Keratinocyte (primary cell): ENCODE measurements around the gene ZNF208. TPM values are rescaled to one million over a fixed set of nuclear protein-coding genes. Genes with fewer than 3 reads are reported as not detected.
"Not testable (repeated sequence)": the region's sequence is repeated elsewhere in the genome, so short reads cannot be mapped to it uniquely, and the experiment has no call there.

ENCODE experiments used
- DNase-seq: peaks from one replicate; pipeline ENCODE4 v3.0.0-alpha.2; 2011; ENCODE audit warnings: low read depth, missing footprints, low spot score
- FAIRE-seq: peaks from 2 replicates; lab custom pipeline; 2011; peaks lifted over from hg19 to GRCh38; lab: Jason Lieb, UNC
- H2AFZ ChIP-seq: 2 replicates; pipeline ENCODE4 v1.6.0; 2012; ENCODE audit warnings: low read length, control low read depth, inconsistent platforms; ENCODE audit not compliant: control insufficient read depth
- H3K27ac ChIP-seq: 2 replicates; pipeline ENCODE4 v1.5.1; 2011; ENCODE audit warnings: low read length; ENCODE audit not compliant: control insufficient read depth, insufficient read depth
- H3K27me3 ChIP-seq: 3 replicates; pipeline ENCODE4 v1.6.0; 2011; ENCODE audit warnings: low read length; ENCODE audit not compliant: control insufficient read depth, insufficient read depth; ENCODE audit errors: extremely low read depth
- H3K36me3 ChIP-seq, 2 experiments: 2 replicates in 1 of 2; 3 replicates in 1 of 2; pipeline ENCODE4 v1.5.1; 2011; ENCODE audit warnings: low read length in 2 of 2, mild to moderate bottlenecking in 1 of 2; ENCODE audit not compliant: control insufficient read depth in 2 of 2, insufficient read depth in 2 of 2; ENCODE audit errors: extremely low read depth in 1 of 2
- H3K4me1 ChIP-seq: 3 replicates; pipeline ENCODE4 v1.5.1; 2011; ENCODE audit warnings: low read length; ENCODE audit not compliant: control insufficient read depth, insufficient read depth; ENCODE audit errors: extremely low read depth
- H3K4me2 ChIP-seq: 3 replicates; pipeline ENCODE4 v1.6.0; 2011; ENCODE audit warnings: low read depth, low read length; ENCODE audit not compliant: control insufficient read depth, insufficient read depth; ENCODE audit errors: extremely low read depth
- H3K4me3 ChIP-seq, 3 experiments: fragments of 200-600 bp in 1 of 3; sonication (generic) in 1 of 3; 2 replicates in 2 of 3; 3 replicates in 1 of 3; pipeline ENCODE4 v1.5.1; 2011 to 2016; ENCODE audit warnings: low read length in 3 of 3, mild to moderate bottlenecking in 3 of 3, control low read depth in 2 of 3, inconsistent platforms in 1 of 3, low read depth in 1 of 3, mixed read lengths in 1 of 3, mixed run types in 1 of 3, moderate library complexity in 1 of 3; ENCODE audit not compliant: control insufficient read depth in 2 of 3, insufficient read depth in 2 of 3; ENCODE audit errors: extremely low read depth in 1 of 3
- H3K79me2 ChIP-seq: 2 replicates; pipeline ENCODE4 v1.6.0; 2012; ENCODE audit warnings: low read length; ENCODE audit not compliant: control insufficient read depth, insufficient read depth
- H3K9ac ChIP-seq: 3 replicates; pipeline ENCODE4 v1.6.0; 2011; ENCODE audit warnings: low read length; ENCODE audit not compliant: control insufficient read depth, insufficient read depth; ENCODE audit errors: extremely low read depth
- H3K9me1 ChIP-seq: 3 replicates; pipeline ENCODE4 v1.6.0; 2011; ENCODE audit warnings: low read length; ENCODE audit not compliant: control insufficient read depth, insufficient read depth; ENCODE audit errors: extremely low read depth
- H3K9me3 ChIP-seq: 2 replicates; pipeline ENCODE4 v1.5.1; 2012; ENCODE audit warnings: low read depth, low read length; ENCODE audit not compliant: control insufficient read depth
- H4K20me1 ChIP-seq: 3 replicates; pipeline ENCODE4 v1.6.0; 2011; ENCODE audit warnings: low read length; ENCODE audit not compliant: control insufficient read depth, insufficient read depth; ENCODE audit errors: extremely low read depth
- CTCF ChIP-seq, 3 experiments: IDR thresholded peaks in 1 of 3; conservative IDR thresholded peaks in 1 of 3; optimal IDR thresholded peaks in 1 of 3; 2 replicates in 2 of 3; 3 replicates in 1 of 3; pipeline versions ENCODE3 to v1.5.1; 2011; ENCODE audit warnings: low read length in 3 of 3, mild to moderate bottlenecking in 3 of 3, moderate library complexity in 2 of 3, control low read depth in 1 of 3, inconsistent platforms in 1 of 3; ENCODE audit not compliant: insufficient read depth in 2 of 3; ENCODE audit errors: extremely low read depth in 1 of 3
- EZH2 ChIP-seq: IDR thresholded peaks from one replicate; pipeline ENCODE4 v1.6.1; 2012; ENCODE audit warnings: inconsistent platforms, mild to moderate bottlenecking, low read length, moderate library complexity
- dilution Hi-C: fragments of 300-500 bp; cut with MboI; formaldehyde crosslinking; loops from one replicate; pipeline ENCODE4 v1.7.0; 2020; ENCODE audit warnings: low sequenced_read_pairs; ENCODE audit not compliant: extremely low pct_ligation_motif_present
- polyA minus RNA-seq, 3 experiments: library from RNA; depleted of rRNA, polyadenylated mRNA; stranded (reverse); fragments of >200 nt; gene quantifications; 1 replicate in 1 of 3; 2 replicates in 1 of 3; 3 replicates in 1 of 3; pipeline ENCODE4 v1.2.3, GENCODE V29; 2011
- polyA plus RNA-seq, 5 experiments: library from polyadenylated mRNA; depleted of rRNA in 3 of 5; stranded (reverse) in 3 of 5; stranded (forward) in 1 of 5; unstranded in 1 of 5; fragments of >200 nt; gene quantifications; 1 replicate in 1 of 5; 2 replicates in 3 of 5; 3 replicates in 1 of 5; pipeline versions ENCODE4 v1.2.1 to v1.2.3, GENCODE V29; 2011 to 2012; ENCODE audit warnings: missing spikeins in 2 of 5, low read depth in 1 of 5, low replicate concordance in 1 of 5

The ZNF208 gene
- 0.06 to 0.37 TPM (median 0.20 TPM) in 3 replicates for polyA plus RNA-seq
- not detected for polyA plus RNA-seq (2011; ENCODE audit: low read depth)
- 0.22 and 0.28 TPM in 2 replicates for polyA plus RNA-seq (2011; cell fraction: cytosol; rRNA removed)
- polyA plus RNA-seq (2011; cell fraction: nucleus; rRNA removed): 0.85 TPM in 2 replicates
- polyA plus RNA-seq (2012; ENCODE audit: low replicate concordance): 0.08 and 0.28 TPM in 2 replicates
- polyA minus RNA-seq: 0.22 to 0.26 TPM in 2 of 3 replicates, not detected in the other
- polyA minus RNA-seq (2011; cell fraction: cytosol; rRNA and poly(A)+ RNA removed): not detected
- polyA minus RNA-seq (2011; cell fraction: nucleus; rRNA and poly(A)+ RNA removed): 0.32 and 1.7 TPM in 2 replicates

- H3K9me3 ChIP-seq, H3K9me1 ChIP-seq, FAIRE-seq, H3K36me3 ChIP-seq, H3K27ac ChIP-seq, H3K79me2 ChIP-seq, H3K27me3 ChIP-seq, DNase-seq, dilution Hi-C loops, H4K20me1 ChIP-seq, H3K4me2 ChIP-seq, H3K9ac ChIP-seq, H2AFZ ChIP-seq, H3K4me1 ChIP-seq: not testable (repeated sequence)
- H3K4me3 ChIP-seq: peak within 1 kb of the TSS in 1 of 3 experiments; percentile 10
Observed at GRCh38 chr19:22010437-22011143, at the start of gene ZNF208. Gene ZNF208 (minus strand): TSS chr19:22010943. CDS start chr19:22010794, 149 bp downstream.

DNA sequence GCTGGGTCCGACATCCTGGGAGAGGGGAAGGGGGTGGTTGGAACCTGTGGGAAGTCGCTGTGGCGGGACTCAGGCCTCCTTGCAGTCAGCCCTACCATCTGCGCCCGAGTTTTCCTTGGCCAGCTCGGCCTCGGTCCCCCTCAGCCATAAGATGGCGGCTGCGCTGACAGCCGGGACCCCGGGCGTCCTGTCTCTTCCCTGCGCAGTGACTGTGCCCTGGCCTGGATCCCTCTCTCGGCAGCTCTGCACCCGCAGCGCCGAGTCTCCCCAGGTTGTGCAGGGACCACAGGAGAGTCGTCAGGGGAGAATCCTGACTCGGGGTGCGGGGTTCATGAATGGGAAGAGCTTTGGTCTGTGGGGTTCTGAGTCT is 41.9 kb upstream of the ZNF208 start:
- Histone ChIP-seq H3K9ac (peak overlapping the region; percentile 68), H3K9me3 (peaks cover 2% of the 10 kb centered on the region), H3K36me3 (no peaks in the 10 kb centered on the region), H4K20me1 (no peaks in the 10 kb centered on the region), H3K27me3 (no peaks in the 10 kb centered on the region), H3K4me1 (no peaks in the 10 kb centered on the region), H3K4me3 (peak overlapping the region; percentile 52 to 76 (median 61)), H3K27ac (peak overlapping the region; percentile 58), H3K4me2 (peak overlapping the region; percentile 54), H2AFZ (peak overlapping the region; percentile 82), H3K79me2 (no peaks in the 10 kb centered on the region), H3K9me1 (no peaks in the 10 kb centered on the region)
- dilution Hi-C loops: no loop called here
- no peak for TF ChIP-seq EZH2
- no peak for TF ChIP-seq CTCF (optimal IDR thresholded peaks at IDR 0.05 in 1 of 3, IDR thresholded peaks at IDR 0.05 in 1 of 3, conservative IDR thresholded peaks at IDR 0.05 in 1 of 3; ENCODE audit: extremely low read depth in 1 of 3, insufficient read depth in 2 of 3, low read length in 3 of 3)
- no peak for DNase-seq
- no peak for FAIRE-seq

DNA sequence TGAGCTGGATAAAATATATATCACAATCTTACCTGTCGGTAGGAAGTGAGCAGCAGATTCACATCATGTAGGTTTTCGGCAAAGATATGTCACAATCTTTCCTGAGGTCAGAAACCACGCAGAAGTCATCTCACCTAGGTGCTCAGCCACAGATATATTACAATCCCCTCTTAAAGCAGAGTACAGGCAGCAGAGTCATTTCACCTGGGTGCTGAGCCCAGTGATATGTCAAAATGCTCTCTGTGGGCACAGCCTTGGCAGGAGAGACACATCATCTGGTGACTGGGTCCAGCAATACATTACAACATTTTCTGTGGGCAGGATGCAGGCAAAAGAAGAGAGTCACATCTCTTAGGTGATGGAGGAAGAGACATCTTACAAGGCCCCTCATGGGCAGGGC is 30.4 kb upstream of the ZNF208 start:
- dilution Hi-C loops: not testable (repeated sequence)

More for the DNA sequence above, 30.4 kb upstream of the ZNF208 start:
- H3K9me3 ChIP-seq, H3K9me1 ChIP-seq, FAIRE-seq, H3K4me1 ChIP-seq, H4K20me1 ChIP-seq, H3K9ac ChIP-seq, H2AFZ ChIP-seq, DNase-seq, H3K79me2 ChIP-seq, H3K4me3 ChIP-seq, H3K36me3 ChIP-seq, H3K27ac ChIP-seq, H3K27me3 ChIP-seq, H3K4me2 ChIP-seq: not testable (repeated sequence)
